ENCODE measurements around the gene APOA5.

APOA5 gene

DNA sequence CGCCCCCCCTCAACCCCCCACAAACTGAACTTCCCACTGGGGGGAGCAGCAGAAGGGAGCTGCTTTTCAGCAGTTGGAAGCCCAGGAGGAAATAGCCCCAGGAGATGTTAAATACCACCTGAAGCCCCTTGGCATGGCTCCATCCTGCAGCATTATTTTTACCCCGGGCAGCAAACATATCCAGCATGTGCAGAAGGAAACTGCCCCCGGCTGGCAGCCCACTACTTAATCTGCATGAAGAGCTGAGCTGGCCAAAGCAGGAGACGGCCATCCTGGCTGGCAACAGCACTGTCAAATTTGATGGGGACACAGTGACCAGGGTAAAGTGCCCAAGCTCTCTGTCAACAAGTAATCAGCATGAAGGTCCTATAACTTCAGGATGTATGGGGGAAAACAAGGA lies 50.9 kb downstream of the APOA5 start:
- no peak for DNase-seq (ENCODE audit: low read depth)
- no peak overlapping the region for H3K4me3 ChIP-seq (ENCODE audit: low read depth, low read length)
- TF ChIP-seq, protein P1, sequence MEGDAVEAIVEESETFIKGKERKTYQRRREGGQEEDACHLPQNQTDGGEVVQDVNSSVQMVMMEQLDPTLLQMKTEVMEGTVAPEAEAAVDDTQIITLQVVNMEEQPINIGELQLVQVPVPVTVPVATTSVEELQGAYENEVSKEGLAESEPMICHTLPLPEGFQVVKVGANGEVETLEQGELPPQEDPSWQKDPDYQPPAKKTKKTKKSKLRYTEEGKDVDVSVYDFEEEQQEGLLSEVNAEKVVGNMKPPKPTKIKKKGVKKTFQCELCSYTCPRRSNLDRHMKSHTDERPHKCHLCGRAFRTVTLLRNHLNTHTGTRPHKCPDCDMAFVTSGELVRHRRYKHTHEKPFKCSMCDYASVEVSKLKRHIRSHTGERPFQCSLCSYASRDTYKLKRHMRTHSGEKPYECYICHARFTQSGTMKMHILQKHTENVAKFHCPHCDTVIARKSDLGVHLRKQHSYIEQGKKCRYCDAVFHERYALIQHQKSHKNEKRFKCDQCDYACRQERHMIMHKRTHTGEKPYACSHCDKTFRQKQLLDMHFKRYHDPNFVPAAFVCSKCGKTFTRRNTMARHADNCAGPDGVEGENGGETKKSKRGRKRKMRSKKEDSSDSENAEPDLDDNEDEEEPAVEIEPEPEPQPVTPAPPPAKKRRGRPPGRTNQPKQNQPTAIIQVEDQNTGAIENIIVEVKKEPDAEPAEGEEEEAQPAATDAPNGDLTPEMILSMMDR (IDR thresholded peaks at IDR 0.05; ENCODE audit: insufficient read depth, low read depth, low read length, missing control alignments), result no peak

Data from GM12865 (cell line).